ENCODE measurements around the gene RMND5B. TPM values are rescaled to one million over a fixed set of nuclear protein-coding genes. Genes with fewer than 3 reads are reported as not detected.
"Not testable (repeated sequence)": the region's sequence is repeated elsewhere in the genome, so short reads cannot be mapped to it uniquely, and the experiment has no call there.

Gene RMND5B, protein sequence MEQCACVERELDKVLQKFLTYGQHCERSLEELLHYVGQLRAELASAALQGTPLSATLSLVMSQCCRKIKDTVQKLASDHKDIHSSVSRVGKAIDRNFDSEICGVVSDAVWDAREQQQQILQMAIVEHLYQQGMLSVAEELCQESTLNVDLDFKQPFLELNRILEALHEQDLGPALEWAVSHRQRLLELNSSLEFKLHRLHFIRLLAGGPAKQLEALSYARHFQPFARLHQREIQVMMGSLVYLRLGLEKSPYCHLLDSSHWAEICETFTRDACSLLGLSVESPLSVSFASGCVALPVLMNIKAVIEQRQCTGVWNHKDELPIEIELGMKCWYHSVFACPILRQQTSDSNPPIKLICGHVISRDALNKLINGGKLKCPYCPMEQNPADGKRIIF
- total RNA-seq, result 10 to 100 TPM; 22.9 to 37.5 (median 27.7) TPM

DNA sequence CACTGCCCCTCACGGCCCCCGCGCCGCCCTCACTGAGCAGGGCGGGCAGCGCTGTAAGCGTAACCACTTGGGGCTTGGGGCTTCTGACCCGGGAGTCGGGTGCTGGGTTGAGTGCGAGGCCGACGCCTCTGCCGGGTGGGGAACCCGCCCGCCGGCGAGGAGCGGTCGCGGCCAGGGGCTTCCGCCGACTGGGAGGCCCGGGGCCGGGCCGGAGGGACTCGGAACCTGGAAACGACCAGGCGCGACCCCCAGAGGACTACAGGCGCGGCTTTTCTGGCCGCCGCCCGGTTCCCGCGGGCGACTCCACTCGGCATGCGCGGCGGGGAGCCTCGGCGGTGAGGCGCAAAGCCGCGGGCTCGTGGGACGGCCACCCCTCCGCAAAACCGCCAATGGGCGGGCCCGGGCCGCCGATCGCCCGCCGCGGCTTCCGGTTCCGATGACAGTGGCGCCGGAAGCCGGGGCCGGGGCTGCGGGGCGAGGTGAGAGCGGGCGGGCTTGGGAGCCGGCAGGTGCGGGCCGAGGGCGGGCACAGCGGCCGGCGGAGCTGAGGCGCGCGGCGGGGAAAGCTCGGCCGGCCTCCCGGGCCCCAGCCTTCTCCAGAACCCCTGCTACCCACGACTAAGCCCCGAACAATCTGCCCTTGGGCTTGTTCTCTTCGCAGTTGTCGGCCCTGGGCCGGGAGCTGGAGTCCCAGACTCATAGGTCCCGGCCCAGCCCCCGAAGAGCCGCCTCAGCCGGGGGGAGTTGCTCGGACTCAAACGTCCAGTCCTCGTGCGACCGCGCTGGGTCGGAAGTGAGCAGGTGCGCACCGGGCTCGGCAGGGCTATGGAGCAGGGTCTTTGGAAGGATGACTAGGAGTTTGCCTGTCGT, at the start of gene RMND5B:
TSS of gene RMND5B (plus strand) at position 439 of the 870 bp plus-strand sequence. CDS start 7,106 bp downstream, outside the sequence.
- TF ChIP-seq, protein P1, sequence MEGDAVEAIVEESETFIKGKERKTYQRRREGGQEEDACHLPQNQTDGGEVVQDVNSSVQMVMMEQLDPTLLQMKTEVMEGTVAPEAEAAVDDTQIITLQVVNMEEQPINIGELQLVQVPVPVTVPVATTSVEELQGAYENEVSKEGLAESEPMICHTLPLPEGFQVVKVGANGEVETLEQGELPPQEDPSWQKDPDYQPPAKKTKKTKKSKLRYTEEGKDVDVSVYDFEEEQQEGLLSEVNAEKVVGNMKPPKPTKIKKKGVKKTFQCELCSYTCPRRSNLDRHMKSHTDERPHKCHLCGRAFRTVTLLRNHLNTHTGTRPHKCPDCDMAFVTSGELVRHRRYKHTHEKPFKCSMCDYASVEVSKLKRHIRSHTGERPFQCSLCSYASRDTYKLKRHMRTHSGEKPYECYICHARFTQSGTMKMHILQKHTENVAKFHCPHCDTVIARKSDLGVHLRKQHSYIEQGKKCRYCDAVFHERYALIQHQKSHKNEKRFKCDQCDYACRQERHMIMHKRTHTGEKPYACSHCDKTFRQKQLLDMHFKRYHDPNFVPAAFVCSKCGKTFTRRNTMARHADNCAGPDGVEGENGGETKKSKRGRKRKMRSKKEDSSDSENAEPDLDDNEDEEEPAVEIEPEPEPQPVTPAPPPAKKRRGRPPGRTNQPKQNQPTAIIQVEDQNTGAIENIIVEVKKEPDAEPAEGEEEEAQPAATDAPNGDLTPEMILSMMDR (IDR thresholded peaks at IDR 0.05), result no peak
- peak; percentile 94 for ATAC-seq (ENCODE audit: low FRiP score)
- DNase-seq (ENCODE audit: low spot score), result peak; percentile 43

DNA sequence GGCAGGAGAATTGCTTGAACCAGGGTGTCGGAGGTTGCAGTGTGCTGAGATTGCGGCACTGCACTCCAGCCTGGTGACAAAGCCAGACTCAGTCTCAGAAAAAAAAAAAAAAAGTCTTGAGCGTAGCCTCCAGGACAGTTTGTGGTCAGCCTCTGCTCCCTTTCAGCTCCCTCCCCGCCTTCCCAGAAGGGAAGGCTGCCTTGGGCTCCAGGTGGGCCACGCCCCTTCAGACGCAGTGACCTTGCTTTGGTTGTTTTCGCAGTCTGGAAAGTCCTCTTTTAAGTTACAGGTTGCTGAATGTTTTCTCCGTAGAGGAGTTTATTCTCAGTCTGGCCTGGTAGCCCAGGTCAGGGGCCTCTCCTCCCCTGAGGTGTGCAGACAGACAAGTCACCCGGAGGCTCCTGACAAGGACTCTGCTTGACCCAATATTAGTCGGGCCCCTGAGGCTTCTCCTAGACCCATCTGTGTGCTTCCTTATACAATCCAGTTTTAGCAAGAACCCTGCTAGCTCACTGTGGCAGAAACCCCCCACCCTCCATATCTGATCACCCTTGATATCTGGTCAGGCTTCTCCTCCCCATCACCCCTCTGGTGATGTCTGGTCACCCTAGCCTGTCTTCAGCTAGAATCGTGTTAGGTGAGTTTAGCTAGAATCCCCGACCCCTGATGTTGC, 49.1 kb upstream of the RMND5B start:
- no peak for ATAC-seq (ENCODE audit: low FRiP score)
- TF ChIP-seq, protein P1 (IDR thresholded peaks at IDR 0.05), result no peak

DNA sequence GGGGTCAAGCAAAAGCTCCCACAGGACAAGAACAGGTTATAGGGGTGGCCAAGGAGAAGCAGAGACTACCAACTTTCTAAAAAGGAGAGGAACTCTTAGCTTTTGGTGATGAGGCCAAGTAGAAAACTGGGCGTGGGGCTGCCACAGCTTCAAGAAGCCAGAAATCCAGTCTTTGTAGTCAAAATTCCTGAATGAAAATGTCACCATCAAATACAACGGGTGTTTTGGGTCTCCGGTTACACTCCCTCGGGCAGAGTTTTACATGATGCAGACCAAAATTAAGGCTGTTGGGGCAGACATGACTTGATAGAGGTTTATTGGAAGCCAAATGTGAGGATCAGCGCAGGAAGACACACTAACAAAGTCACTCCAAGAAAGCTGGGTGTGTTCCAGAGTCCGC, 46.9 kb upstream of the RMND5B start:
- no peak for ATAC-seq (ENCODE audit: low FRiP score)

More for the DNA sequence above, 49.1 kb upstream of the RMND5B start:
- no peak for DNase-seq (ENCODE audit: low spot score)

DNA sequence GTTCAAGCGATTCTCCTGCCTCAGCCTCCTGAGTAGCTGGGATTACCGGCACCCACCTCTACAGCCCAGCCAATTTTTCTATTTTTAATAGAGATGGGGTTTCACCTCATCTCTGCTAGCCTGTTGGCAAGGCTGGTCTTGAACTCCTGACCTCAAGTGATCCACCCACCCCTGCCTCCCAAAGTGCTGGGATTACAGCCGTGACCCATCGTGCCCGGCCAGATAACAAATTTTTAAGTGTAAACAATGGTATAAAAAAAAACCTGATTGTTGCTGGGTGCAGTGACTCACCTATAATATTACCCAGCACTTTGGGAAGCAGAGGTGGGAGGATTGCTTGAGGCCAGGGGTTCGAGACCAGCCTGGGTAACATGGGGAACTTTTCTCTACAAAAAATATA, 45.5 kb upstream of the RMND5B start:
- ATAC-seq (ENCODE audit: low FRiP score) (no peak), DNase-seq (ENCODE audit: low spot score) (no peak)
- TF ChIP-seq, protein P1 (IDR thresholded peaks at IDR 0.05), result no peak

More for the DNA sequence above, 46.9 kb upstream of the RMND5B start:
- TF ChIP-seq, protein P1 (IDR thresholded peaks at IDR 0.05), result no peak
- no peak for DNase-seq (ENCODE audit: low spot score)

DNA sequence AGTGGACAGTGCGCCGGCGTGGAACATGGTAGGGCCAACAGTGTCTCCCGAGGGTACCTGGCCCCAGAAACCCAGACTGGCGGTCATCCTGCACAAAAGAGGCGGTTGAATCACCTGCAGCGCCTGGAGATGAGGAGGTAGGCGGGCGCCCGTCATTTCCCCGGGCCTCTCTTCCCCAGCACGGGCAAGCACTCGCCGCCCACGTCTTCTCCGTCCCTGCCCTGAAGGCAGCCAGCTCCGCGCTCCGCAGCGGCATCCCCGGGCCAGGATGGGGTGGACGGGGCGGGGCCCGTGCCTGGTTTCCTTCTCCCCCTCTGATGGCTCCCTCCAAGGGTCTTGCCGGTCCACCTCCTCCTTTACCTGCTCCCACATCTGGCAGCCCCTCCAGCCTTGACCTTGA, 44.5 kb upstream of the RMND5B start:
- DNase-seq (ENCODE audit: low spot score) (no peak), ATAC-seq (ENCODE audit: low FRiP score) (no peak)
- TF ChIP-seq, protein P1 (IDR thresholded peaks at IDR 0.05), result no peak

DNA sequence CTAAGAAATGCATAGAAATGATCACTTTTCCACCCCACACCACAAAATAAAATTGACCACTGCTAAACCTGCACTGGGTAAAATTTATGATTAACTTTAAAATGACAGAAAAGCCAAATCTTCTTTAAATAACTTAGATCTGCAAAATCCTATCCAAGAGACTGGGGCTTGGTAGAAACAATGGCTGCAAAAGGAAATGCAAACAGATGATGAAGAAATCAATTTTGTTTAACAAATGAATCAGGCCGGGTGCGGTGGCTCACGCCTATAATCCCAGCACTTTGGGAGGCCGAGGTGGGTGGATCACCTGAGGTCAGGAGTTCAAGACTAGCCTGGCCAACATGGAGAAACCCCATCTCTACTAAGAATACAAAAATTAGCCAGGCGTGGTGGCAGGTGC, 43.6 kb upstream of the RMND5B start:
- DNase-seq (ENCODE audit: low spot score); ATAC-seq (ENCODE audit: low FRiP score): not testable (repeated sequence)

DNA sequence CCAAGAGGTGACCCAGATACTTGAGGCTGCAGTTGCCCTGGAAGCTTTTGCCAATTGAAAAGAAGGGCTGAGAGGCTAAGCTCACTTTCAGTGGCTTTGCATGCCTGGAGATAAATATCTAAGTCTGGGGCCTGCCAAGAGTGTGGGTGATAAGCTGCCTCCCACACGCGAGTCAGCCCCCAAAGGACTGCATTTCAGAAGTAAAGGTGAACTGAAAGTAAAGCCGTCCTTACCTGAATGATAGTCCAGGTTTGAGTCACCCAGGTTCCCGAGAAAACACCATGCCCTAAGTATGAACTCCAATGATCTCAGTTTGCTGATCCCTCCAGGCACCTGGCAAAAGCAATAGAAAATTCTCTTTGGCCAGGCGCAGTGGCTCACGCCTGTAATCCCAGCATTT, 40.0 kb upstream of the RMND5B start:
- DNase-seq (ENCODE audit: low spot score) (no peak), ATAC-seq (ENCODE audit: low FRiP score) (no peak)
- TF ChIP-seq, protein P1 (IDR thresholded peaks at IDR 0.05), result no peak

Data from omental fat pad (tissue), 4 donors.